GM19043 (cell line): ENCODE results near the gene MBP.
A peak's percentile ranks its signal among the peaks of the same experiment; 100 is the strongest.

ENCODE experiments used
- ATAC-seq: cut with Tn5 transposase; IDR thresholded peaks from one replicate; pipeline ENCODE4 v1.9.1; 2021; ENCODE audit warnings: low read depth; ENCODE audit not compliant: unreplicated experiment

MBP gene

GRCh38 chr18:77103187-77103850 is 29.3 kb downstream of the MBP start:
- ATAC-seq, result no peak

- ATAC-seq, result peak; percentile 71
Measured at GRCh38 chr18:77102259-77103040, 30.1 kb downstream of the MBP start.

- ATAC-seq, result peak; percentile 19
Measured at GRCh38 chr18:77101410-77102258, 30.9 kb downstream of the MBP start.

- ATAC-seq, result no peak
Measured at GRCh38 chr18:77100751-77101355, 31.7 kb downstream of the MBP start.

- ATAC-seq, result no peak
Measured at GRCh38 chr18:77099485-77100370, 32.9 kb downstream of the MBP start.

GRCh38 chr18:77098538-77099174 is 33.9 kb downstream of the MBP start:
- no peak for ATAC-seq

GRCh38 chr18:77098029-77098428 is 34.6 kb downstream of the MBP start:
- no peak for ATAC-seq

- ATAC-seq, result no peak
Measured at GRCh38 chr18:77096936-77097886, 35.4 kb downstream of the MBP start.

GRCh38 chr18:77095391-77096371 is 36.9 kb downstream of the MBP start:
- ATAC-seq, result no peak

- ATAC-seq, result no peak
Measured at GRCh38 chr18:77093586-77093985, 39.0 kb downstream of the MBP start.

GRCh38 chr18:77093067-77093430 is 39.5 kb downstream of the MBP start:
- no peak for ATAC-seq

- ATAC-seq, result no peak
Measured at GRCh38 chr18:77092104-77093066, 40.2 kb downstream of the MBP start.

- no peak for ATAC-seq
Measured at GRCh38 chr18:77091366-77091765, 41.2 kb downstream of the MBP start.

- ATAC-seq, result no peak
Measured at GRCh38 chr18:77090546-77091174, 41.9 kb downstream of the MBP start.

- no peak for ATAC-seq
Measured at GRCh38 chr18:77089723-77090285, 42.8 kb downstream of the MBP start.
